ENCODE measurements around the gene HDAC9. TPM values are rescaled to one million over a fixed set of nuclear protein-coding genes. Genes with fewer than 3 reads are reported as not detected.
"Not testable (repeated sequence)": the region's sequence is repeated elsewhere in the genome, so short reads cannot be mapped to it uniquely, and the experiment has no call there.

The HDAC9 gene
- total RNA-seq, 4 donors from 2014 or later: 54.8 to 96.2 (median 87.2) TPM

GRCh38 chr7:19023477-19023876, 527.9 kb downstream of the HDAC9 start:
- Histone ChIP-seq H3K36me3 (no peaks in the 10 kb centered on the region), H3K4me1 (no peaks in the 10 kb centered on the region), H3K27me3 (no peaks in the 10 kb centered on the region), H3K27ac (no peak overlapping the region), H3K4me3 (no peak overlapping the region), H3K9me3 (no peaks in the 10 kb centered on the region)
- TF ChIP-seq, protein P1, sequence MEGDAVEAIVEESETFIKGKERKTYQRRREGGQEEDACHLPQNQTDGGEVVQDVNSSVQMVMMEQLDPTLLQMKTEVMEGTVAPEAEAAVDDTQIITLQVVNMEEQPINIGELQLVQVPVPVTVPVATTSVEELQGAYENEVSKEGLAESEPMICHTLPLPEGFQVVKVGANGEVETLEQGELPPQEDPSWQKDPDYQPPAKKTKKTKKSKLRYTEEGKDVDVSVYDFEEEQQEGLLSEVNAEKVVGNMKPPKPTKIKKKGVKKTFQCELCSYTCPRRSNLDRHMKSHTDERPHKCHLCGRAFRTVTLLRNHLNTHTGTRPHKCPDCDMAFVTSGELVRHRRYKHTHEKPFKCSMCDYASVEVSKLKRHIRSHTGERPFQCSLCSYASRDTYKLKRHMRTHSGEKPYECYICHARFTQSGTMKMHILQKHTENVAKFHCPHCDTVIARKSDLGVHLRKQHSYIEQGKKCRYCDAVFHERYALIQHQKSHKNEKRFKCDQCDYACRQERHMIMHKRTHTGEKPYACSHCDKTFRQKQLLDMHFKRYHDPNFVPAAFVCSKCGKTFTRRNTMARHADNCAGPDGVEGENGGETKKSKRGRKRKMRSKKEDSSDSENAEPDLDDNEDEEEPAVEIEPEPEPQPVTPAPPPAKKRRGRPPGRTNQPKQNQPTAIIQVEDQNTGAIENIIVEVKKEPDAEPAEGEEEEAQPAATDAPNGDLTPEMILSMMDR (IDR thresholded peaks at IDR 0.05): no peak
- no peak for TF ChIP-seq POLR2A (IDR thresholded peaks at IDR 0.05)
- intact Hi-C loops (cut with DNase I; ENCODE audit: low total_unique reads): no loop called here
- no peak for DNase-seq

DNA sequence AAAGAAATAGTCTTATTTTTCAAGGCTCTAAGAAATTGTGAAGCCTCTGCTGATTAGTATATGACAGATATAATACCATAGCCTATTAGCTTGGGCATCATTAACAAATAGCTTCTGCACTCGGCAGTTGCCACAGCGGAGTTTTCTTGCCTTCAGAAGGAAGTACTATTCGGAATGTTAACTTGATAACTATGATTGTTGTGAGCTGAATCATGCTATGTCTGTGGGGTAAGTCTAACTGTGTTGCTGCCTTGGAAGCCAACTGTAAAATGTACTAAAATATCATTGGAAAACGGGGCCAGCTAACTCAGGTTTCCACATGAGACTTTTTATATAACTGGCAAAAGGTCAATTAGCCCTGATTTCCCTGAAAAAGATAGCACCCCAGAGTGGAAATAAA, 528.7 kb downstream of the HDAC9 start:
- no peak for DNase-seq
- no peaks in the 10 kb centered on the region for H3K4me1 ChIP-seq
- H3K27me3 ChIP-seq: no peaks in the 10 kb centered on the region
- no peaks in the 10 kb centered on the region for H3K36me3 ChIP-seq
- H3K27ac ChIP-seq: no peak overlapping the region
- TF ChIP-seq, protein P1 (IDR thresholded peaks at IDR 0.05): no peak
- no peak for TF ChIP-seq POLR2A (IDR thresholded peaks at IDR 0.05)
- intact Hi-C loops (cut with DNase I; ENCODE audit: low total_unique reads): no loop called here
- H3K4me3 ChIP-seq: no peak overlapping the region
- H3K9me3 ChIP-seq: no peaks in the 10 kb centered on the region

- DNase-seq: no peak
- intact Hi-C loops (cut with DNase I; ENCODE audit: low total_unique reads): no loop called here
- Histone ChIP-seq H3K9me3 (no peaks in the 10 kb centered on the region), H3K4me1 (no peaks in the 10 kb centered on the region), H3K36me3 (no peaks in the 10 kb centered on the region), H3K27ac (no peak overlapping the region), H3K4me3 (no peak overlapping the region), H3K27me3 (no peaks in the 10 kb centered on the region)
- TF ChIP-seq POLR2A (IDR thresholded peaks at IDR 0.05): no peak
Measured at GRCh38 chr7:19026888-19027287, 531.3 kb downstream of the HDAC9 start.

DNA sequence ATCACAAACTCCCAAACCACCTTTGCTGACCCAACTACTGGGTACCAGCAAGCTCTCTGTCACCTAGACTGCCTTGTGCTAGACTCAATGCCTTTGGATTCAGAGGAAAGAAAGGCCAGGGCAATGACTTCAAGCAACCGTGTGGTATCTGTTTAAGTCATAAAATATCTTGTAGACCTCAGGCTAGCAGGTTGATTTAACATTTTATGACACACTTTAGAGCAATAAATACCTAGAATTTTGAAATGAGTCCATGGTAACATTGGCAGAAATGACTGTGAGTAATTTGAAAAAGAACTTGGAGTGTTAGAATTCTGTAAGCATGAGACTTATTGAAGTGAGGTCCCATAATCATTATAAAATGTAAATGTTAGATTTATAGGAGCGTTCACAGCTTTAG, 534.7 kb downstream of the HDAC9 start:
- TF ChIP-seq, protein P1 (IDR thresholded peaks at IDR 0.05): no peak
- no peak for TF ChIP-seq POLR2A (IDR thresholded peaks at IDR 0.05)
- Histone ChIP-seq H3K36me3 (no peaks in the 10 kb centered on the region), H3K4me3 (no peak overlapping the region), H3K27ac (no peak overlapping the region), H3K27me3 (no peaks in the 10 kb centered on the region), H3K4me1 (no peaks in the 10 kb centered on the region), H3K9me3 (peaks cover 0 to 6% of the 10 kb centered on the region in 2 donors)
- DNase-seq: no peak
- intact Hi-C loops (cut with DNase I; ENCODE audit: low total_unique reads): no loop called here

GRCh38 chr7:19032942-19033341, 537.4 kb downstream of the HDAC9 start:
- DNase-seq; H3K9me3 ChIP-seq; H3K27ac ChIP-seq; H3K36me3 ChIP-seq; H3K4me3 ChIP-seq; intact Hi-C loops (cut with DNase I; ENCODE audit: low total_unique reads); H3K4me1 ChIP-seq; H3K27me3 ChIP-seq: not testable (repeated sequence)

GRCh38 chr7:19051767-19052375, 556.3 kb downstream of the HDAC9 start:
- H3K27me3 ChIP-seq: no peaks in the 10 kb centered on the region
- DNase-seq: no peak
- H3K4me1 ChIP-seq: no peaks in the 10 kb centered on the region
- no peak overlapping the region for H3K4me3 ChIP-seq
- no peaks in the 10 kb centered on the region for H3K36me3 ChIP-seq
- TF ChIP-seq, protein P1 (IDR thresholded peaks at IDR 0.05): peak in 2 of 4 experiments; percentile 23 to 41
- TF ChIP-seq POLR2A (IDR thresholded peaks at IDR 0.05): no peak
- H3K27ac ChIP-seq: no peak overlapping the region
- peaks cover 0 to 12% of the 10 kb centered on the region in 2 donors for H3K9me3 ChIP-seq
- intact Hi-C loops (cut with DNase I; ENCODE audit: low total_unique reads): no loop called here

Small RNA genes lying within 50 kb of the gene (small RNA-seq; reads per million reads assigned to genes)
- not detected for gene RN7SKP266
